NCI-H2107 treated with DMSO at 0.1 percent for 48 hours (cell line): ENCODE data around the gene SIGLEC6.
"Not testable (repeated sequence)": the region's sequence is repeated elsewhere in the genome, so short reads cannot be mapped to it uniquely, and the experiment has no call there.

ENCODE experiments used
- DNase-seq: peaks from one replicate; lab custom pipeline; 2025; ENCODE audit not compliant: unreplicated experiment; lab: John Stamatoyannopoulos, UW

SIGLEC6 gene

DNA sequence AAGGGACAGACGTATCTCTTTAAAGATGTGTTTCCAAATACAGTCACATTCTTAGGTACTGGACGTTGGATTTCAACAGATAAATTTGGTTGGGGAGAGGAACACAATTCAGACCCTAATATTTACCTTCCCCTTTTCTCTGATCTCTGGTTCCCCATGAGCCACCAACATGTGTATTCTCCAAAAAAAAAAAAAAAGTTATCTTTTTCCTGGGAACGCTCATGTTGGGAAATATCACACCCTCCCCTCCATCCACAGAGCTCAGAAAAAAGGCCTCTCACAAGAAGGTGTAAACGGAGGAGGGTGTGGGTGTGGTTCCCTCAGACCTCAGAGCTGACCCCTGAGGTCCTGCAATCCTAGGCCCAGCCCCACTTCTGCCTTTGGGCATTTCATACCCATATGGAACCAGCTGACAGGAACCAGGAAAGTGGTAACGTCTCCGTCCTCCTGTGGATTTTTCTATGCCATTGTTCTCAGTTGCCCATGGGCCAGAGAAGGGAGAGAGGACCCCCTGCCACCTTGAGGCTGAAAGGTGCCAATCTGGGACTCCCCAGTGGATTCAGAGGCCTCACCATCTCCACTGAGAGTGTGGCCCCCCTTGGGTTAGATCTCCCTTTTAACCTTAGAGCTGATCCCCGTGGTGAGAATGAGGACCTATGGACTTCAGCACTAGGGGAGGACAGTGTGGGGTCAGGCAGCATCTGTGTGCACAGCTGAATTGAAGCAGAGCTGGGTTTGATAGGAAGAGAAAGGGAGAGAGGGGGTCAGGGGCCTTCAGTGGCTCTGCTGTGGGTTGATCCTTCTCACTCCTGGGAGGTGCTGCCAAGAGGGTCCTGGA, 21.4 kb downstream of the SIGLEC6 start:
- DNase-seq: no peak

DNA sequence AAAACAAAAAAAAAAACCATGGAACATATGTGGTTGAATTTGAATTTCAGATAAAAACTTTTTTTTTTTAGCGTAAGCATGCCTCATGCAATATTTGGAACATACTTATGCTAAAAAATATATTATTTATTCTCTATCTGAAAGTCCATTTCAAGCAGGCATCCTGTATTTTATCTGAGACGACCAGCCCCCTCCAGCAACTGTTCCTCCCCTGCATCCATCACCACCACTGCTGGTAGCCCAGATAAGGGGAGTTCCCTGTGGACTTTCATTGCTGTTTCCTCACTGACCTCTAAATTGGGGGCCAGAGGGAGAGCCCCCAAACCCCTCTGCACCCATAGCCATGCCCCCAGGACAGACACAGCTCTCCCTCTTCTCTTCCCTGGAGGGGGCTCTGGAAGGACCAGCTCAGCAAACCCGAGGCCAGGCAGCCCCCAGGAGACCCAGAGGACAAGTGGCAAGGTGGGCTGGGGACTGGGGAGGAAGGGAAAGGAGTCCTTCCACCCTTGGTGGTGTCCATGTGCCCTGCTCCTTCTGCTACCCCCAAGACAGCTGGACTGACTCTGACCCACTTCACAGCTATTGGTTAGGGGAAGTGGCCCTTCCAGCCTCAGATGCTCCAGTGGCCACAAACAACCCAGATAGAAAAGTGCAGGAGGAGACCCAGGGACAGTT, 23.3 kb downstream of the SIGLEC6 start:
- no peak for DNase-seq

DNA sequence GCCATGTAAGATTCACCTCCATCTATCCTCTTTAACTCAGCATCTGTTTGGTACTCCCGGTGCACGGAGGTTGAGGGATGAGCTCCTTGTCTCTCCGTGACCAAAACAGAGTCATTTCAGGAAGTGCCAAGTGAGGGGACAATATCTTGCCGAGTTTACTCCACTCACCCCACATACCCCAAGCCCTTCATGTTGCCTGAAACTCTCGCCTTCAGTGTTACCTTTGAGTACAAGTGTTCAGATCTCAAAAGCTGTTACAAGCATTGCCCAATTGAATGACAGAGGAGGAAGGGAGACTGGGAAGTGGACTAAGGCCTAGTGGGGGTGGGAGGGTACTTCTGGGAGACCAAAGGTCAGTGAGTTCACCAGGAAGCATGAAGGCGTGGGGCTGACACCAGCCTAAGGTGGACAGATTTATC, 23.8 kb downstream of the SIGLEC6 start:
- DNase-seq: no peak

DNA sequence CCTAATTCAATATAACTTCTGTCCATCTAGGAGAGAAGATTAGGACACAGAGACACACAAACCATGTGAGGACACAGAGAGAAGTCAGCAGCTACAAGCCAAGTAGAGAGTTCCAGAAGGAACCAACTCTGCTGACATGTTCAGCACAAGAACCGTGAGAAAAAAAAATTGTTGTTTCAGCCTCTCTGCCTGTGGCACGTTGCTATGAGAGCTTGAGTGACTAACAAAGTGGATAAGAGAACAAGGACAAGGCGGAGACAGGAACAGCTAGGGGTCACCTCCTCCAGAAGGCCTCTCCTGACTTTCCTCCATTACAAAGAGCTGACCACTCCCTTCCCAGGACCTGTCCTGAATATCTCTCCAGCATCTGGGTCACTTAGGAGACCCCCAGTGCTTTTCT, 24.3 kb downstream of the SIGLEC6 start:
- no peak for DNase-seq

DNA sequence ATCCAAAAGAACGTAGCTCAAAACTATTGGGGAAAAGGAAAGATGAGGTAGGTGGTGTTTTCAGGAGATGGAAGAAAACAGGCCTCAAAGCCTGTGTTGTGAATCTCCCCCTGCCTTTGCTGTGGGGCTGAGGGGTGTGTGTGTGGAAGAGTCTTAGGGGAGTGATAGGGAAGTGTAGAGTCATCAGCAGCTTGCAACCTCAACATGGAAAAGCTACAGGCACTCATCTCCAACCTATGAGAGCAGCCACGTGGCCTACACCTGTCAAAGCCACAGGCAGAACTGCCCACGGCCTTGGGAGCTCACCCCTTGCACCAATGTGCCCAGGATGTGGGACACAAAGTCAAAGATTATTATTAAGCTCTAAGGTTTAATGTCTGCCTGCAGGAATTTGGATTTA, 25.6 kb downstream of the SIGLEC6 start:
- DNase-seq: no peak

DNA sequence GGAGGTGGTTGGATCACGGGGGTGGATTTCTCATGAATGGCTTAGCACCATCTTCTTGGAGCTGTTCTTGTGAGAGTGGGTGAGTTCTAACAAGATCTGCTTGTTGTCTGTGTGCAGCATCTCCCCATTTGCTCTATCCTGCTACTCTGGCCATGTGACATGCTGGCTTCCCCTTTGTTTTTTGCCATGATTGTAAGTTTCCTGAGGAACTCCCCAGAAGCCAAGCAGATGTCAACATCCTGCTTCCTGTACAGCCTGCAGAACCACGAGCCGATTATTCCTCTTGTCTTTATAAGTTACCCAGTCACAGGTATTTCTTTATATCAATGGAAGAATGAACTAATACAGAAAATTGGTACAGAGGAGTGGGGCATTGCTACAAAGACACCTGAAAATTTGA, 27.6 kb downstream of the SIGLEC6 start:
- no peak for DNase-seq

DNA sequence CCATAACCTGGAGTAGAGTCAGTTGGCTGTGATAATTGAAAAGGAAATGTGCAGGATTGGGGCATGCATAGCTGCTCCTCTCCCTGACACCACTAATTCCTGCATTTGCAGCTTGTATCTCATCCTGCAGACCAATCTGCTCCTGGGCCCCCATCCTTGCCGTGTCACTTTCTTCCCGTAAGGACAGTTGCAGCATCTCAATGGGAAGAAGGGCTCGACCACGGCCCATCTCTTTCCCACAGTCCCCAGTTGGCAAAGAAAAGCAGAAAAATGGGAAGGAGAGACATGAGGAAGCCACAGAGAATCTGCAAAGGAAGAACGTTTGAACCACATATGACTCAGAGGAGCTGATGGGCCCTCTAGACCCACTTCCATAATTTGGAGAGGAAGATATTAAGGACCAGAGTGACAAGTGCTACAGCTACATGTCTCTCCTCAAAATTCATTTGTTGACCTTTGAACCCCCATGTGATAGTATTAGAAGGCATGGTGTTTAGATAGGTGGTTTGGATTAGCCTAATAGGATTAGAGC, 28.1 kb downstream of the SIGLEC6 start:
- DNase-seq: no peak

DNA sequence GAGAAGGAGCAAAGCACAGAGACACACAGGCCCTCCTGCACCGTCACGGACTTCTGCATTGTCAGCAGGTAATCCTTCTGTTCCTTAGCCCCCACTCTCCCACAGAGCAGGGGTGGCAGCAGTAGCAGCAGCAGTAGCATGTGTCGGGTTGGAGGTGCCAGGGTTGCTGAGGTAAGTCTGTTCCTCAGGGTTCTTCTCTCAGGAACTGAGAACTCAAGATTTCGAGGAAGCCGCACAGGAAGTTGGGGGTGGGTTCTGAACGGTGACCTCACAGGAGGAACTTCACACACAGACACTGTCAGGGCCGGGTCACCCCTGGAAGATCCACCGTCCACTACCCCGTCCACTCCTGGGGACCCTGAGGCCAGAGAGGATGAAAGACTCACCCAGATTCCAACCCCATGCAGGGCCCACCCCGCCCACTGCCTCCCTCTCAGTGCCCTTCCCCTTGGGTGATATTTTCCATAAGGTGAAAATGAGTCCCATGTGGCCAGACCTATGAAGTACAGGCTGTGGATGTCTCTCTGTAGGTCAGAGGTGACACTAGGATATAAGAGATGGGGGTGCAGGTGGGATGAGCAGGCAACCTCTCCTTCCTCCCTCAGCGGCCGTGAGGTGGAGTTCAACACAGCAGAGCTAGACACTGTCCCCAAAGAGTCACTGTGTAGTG, 29.7 kb downstream of the SIGLEC6 start, which contains the start of gene SIGLEC12:
Gene SIGLEC12, minus strand, starts transcription at position 207 of the 670 bp plus-strand sequence. Its CDS starts 67 bp downstream, at position 140.
- no peak for DNase-seq

DNA sequence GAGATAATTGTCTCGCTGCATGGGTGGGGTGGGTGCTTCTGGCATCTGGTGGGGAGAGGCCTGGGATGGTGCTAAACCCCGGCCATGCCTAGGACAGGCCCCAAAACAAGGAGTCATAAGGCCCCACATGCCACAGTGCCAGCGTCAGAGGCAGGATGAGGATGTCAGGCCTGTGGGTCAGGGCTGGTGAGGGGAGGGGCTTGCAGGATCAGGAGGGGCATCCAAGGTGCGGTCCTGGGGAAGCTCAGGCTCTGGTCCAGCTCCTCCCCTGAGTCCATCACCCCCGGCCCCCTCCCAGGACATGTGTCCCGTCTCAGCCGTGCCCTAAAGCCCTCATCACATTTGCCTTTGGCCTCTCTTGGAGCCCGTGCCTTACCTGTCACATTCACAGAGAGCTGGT, 30.5 kb downstream of the SIGLEC6 start:
- DNase-seq: not testable (repeated sequence)

DNA sequence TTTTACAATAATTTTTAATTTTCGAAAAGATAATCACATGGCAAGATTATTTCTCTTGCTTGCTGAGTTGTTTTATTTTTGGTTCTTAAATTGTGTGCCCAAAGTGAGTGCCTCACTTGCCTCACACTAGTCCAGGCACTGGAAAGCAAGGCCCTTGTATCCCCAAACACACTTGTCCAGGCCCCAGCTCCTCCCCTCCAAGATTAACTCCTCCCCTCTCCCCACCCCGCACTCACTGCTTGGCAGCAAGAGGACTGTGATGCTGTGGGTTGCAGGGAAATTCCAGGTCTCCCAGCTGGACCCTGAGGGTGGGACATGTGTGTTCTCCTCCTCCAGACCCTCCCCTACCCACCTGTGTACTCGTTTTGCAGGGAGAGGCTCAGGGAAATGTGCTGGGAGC, 33.8 kb downstream of the SIGLEC6 start:
- no peak for DNase-seq

DNA sequence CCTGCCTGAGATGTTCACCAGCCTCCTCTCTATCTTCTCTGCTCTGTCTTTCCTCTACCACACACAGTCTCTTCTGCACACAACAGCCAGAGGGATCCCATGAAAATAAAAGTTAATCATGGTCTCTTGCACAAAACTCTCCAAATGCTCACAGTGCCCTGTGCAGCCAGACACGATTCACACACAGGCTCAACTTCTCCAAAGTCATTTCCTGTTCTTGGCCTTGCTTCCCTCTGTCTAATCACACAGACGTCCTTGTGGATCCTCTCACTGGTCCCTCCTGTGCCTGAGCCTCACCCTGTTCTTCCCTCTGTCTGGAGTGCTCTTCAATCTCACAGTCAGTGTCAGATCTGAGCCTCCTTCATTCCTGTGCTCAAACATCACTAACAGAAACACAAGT, 37.7 kb downstream of the SIGLEC6 start:
- no peak for DNase-seq

DNA sequence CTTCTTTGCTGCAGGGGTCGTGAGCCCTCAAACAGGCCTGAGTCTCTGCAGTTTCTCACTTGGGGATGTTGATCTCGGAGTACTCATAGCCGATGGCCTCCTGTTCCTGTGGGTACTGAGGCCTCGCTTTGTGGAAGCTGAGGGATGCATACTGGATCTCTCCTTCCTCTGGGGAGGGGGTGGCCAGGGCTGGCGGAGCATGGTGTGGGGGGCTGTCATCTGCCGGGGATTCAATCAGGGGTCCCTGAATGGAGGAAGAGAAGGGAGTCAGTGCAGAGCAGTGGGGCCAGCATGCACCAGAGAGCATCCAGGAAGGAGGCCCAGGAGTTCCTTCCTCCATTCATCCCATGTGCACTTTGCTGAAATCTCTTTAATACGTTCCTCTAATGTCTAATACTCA, 39.9 kb downstream of the SIGLEC6 start:
- no peak for DNase-seq

DNA sequence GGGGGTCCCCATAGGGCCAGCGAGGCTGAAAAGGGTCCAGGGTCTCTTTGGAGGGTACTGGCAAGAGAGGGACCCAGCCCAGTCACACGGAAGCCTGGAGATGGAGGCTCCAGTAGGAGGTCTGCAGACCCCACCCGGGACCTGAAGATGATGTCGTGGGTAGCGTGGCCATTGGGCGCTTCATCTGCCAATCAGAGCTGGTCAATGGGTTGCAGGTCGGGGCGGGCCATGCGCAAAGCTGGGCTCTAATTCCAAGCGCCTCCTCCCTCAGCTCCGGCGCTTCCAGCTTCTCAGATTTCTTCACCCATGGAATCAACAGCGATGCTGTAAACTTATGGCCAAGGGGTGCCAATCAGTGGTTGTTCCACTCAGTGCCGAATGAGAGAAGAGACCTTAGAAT, 40.8 kb downstream of the SIGLEC6 start:
- DNase-seq: no peak

DNA sequence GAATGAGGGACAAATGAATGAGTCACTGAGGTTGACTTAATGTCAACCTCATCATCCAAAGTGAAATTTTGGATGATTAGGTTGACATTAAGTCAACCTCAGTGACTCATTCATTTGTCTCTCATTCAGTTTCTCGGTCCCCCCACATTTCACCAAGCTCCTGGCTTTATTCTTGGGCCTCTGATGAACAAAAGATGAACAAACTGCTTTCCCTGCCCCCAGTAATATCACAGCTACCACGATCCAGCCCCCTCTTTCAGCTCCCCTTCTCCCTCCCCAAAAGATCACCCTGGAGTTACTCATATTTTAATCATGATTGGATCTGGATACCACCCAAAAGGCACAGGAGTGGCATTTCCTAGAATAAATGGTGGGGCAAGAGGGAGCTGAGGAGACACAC, 42.4 kb downstream of the SIGLEC6 start:
- no peak for DNase-seq

DNA sequence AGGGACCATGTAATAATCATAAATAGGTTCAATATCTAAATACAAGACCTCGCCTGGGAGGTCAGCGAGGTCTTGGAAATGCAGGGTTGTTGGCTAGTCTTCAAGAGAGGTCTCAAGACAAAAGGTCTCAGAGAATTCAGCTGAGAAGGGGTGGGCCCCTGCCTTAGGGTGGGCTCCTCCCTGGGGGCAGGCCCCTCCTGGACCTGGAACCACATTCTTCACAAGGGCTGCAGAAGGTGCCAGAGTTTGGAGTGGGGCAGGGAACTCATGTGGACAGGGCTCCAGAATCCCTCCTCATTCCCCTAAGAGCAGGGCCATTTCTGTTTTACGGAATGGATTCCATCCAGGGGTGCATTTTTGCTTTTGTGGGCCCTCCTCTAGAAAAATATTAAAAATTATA, 43.0 kb downstream of the SIGLEC6 start:
- no peak for DNase-seq

DNA sequence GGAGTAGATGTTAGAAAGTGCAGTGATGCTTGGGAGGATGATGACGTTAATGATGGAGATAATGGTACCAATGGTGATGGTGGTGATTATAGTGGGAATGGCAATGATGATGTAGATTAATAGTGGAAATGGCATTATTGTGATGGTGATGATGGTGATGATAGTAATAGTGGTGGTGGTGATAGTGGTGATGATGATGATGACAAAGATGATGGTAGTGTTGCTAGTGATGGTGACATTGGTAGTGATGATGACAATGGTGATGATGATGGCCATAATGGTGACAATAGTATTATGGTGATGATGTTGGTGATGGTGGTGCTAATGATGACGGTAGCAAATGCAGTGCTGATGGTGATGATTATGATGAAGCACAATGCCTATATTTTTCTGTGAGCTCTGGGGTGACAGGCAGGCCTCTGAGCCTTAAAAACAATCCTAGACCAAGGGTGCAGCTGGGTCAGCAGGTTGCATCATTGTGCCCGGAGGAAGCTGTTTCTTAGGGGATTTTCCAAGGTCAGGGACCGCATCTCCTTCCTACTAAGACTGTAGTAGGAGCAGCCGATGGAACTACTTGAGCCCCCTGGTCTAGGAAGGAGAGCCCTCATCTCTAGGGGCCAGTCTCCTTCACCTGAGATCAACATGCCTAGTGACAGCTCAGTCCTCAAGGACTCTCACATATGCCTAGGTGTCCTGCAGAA, 45.4 kb downstream of the SIGLEC6 start:
- no peak for DNase-seq

DNA sequence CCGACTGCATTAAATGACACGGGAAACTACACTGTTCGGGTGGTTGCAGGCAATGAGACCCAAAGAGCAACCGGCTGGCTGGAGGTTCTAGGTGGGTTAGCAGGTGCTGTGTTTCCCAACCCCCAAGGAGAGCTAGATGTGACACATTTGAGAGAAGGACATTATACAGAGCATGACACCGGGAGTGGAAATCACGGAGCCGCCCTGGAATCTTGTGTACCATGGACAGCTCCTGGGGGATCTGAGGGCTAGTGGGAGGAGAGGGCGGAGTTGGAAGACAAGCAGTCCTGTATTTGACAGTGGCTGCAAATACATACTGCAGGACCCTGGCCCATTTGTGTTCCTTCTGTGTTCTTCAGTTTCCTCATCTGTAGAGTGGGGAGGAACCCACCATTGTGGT, 50.9 kb downstream of the SIGLEC6 start:
- DNase-seq: no peak

DNA sequence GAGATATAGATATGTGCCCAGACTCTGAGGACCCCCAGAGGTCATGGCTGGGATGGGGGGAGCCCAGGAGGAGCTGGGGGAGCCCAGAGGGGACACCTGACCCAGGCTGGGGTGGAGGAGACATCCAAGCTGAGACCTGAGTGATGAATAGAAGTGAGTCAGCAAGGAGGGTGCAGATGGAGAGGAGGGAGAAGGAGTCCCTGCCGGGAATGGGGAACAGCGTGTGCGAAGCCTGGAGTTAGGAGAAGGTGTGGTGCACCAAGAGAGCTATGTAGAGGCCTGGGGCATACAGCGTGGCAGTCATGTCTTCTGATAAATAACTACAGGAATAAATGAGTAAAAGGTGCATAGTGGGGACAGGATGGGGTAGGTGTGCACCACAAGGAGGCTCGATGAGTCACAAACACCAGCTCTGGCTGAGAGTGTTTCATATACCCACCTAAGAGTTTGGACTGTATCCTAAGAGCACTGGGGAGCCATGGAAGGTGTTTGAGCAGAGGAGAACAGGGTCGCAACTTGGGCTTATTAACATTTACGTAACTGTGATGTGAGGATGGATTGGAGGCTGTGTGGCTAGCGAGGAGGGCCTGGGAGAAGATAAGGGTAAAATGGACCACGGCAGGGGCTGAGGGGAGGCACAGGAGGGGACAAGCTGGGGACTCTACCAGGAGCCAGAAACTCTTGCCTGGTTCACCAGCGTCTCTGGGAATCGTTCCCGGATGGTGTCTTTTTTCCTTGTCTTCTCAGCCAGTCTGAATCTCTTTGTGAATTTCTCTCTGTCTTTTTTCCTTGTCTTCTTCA, 51.7 kb downstream of the SIGLEC6 start:
- DNase-seq: no peak

DNA sequence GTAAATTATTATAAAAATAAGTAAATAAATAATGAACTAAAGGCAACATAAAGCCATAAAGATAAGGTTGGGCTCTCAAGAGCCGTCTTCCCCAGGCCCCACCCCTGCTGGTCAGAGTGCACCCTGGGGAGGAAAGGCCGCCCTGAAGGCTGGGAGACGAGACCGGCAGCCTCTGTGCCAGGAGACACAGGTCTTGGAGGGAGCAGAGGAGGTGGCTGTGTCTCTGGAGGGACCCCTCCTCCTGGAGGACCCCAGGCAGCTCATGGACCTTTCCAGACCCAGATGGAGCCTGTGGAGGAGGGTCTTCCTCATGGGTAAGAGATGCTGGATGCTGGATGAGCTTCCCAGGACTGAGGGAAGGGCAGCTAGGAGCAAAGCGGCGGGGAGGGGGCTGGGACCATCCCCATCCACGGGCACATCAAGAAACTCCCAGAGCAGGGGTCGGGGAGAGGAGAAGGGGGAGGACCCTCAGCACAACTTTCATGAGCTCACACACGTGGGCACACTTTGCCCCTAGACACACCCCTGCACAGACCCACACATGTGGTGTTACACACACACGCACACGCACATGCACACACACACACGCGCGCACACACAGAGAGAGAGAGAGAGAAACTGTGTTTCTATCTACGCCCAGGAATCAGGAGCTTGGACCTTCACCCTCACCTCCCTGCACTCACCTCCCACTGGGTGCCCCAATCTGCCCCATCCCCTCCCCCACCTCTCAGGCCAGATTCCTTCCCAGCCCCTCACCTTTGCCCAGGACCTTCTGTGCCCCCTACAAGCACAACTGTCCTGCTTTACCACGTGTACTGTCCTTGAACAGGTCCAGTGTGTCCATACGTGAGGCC, 52.9 kb downstream of the SIGLEC6 start, which contains the start of gene CEACAM18:
Gene CEACAM18, plus strand, starts transcription at position 159 of the 854 bp plus-strand sequence.
- no peak for DNase-seq
